ENCODE data around the gene LZTS2. TPM values are rescaled to one million over a fixed set of nuclear protein-coding genes. Genes with fewer than 3 reads are reported as not detected.

The LZTS2 gene
- total and polyA plus RNA-seq, 2 of the 8 experiments (the other 6 are each of a cell fraction or from before 2014, with no cell fraction given), result 75.7 to 99.5 TPM

GRCh38 chr10:101003639-101004206 lies 4.1 kb downstream of the LZTS2 start:
- no peak for FAIRE-seq

More at GRCh38 chr10:101003639-101004206, 4.1 kb downstream of the LZTS2 start:
- 91% methylated on average over 16 of the region's 18 CpGs; no CpG with 5 or more reads in 1 of the 2 experiments for WGBS, 2 experiments (ENCODE audit: extremely low coverage in 1 of 2, insufficient coverage in 1 of 2, insufficient read length in 1 of 2, insufficient replicate concordance in 2 of 2, low coverage in 1 of 2, low lambda C conversion rate in 2 of 2, missing lambda C conversion rate in 1 of 2)
- Histone ChIP-seq H3K56ac (replicated peaks; ENCODE audit: insufficient read length, low read depth, low read length) (no peak overlapping the region), H4K20me1 (replicated peaks in 1 of 2; ENCODE audit: control insufficient read depth in 1 of 2, insufficient read depth in 2 of 2, low read length in 2 of 2) (peaks cover 2 to 19% of the 10 kb centered on the region in 2 experiments), H3K23me2 (ENCODE audit: low read depth, low read length) (peaks cover 6% of the 10 kb centered on the region), H3K79me1 (ENCODE audit: low read depth, low read length) (peaks cover 6% of the 10 kb centered on the region; the same call in 1 of the 2 replicates), H3K9ac (replicated peaks in 1 of 4; ENCODE audit: extremely low read depth in 1 of 4, low read depth in 3 of 4, low read length in 3 of 4) (no peak overlapping the region), H3K4ac (replicated peaks; ENCODE audit: insufficient read length, low read depth, low read length) (no peak overlapping the region), H2BK20ac (ENCODE audit: low read length) (no peak overlapping the region), H3K4me2 (ENCODE audit: insufficient read depth in 1 of 2, low read depth in 2 of 2, low read length in 2 of 2) (no peak overlapping the region), H4K8ac (ENCODE audit: extremely low read depth, insufficient read depth, low read length) (no peak overlapping the region; the same call in 1 of the 2 replicates), H2AK5ac (ENCODE audit: low read depth, low read length) (no peak overlapping the region), H3K79me2 (ENCODE audit: control insufficient read depth in 1 of 2, insufficient read depth in 2 of 2, low read length in 2 of 2) (peaks cover 0 to 31% of the 10 kb centered on the region in 2 experiments; a peak in 2 of 4 replicates), H4K91ac (replicated peaks; ENCODE audit: insufficient read length, low read length) (no peak overlapping the region), H2BK15ac (ENCODE audit: low read length) (no peak overlapping the region), H3K36me3 (ENCODE audit: control insufficient read depth in 2 of 4, insufficient read depth in 4 of 4, low read length in 3 of 4) (peaks cover 11 to 47% (median 31%) of the 10 kb centered on the region in 4 experiments; a peak in 7 of 8 replicates), H2BK12ac (ENCODE audit: low read depth, low read length) (no peak overlapping the region), H2BK5ac (ENCODE audit: low read depth, low read length) (0 out of 2 replicates have a peak overlapping the region, but pooled peaks have one; percentile 9), H4K5ac (ENCODE audit: insufficient read length, low read depth, low read length) (no peak overlapping the region), H3K18ac (ENCODE audit: extremely low read depth, low read length) (no peak overlapping the region), H3K23ac (ENCODE audit: insufficient read length) (no peak overlapping the region), H2BK120ac (replicated peaks; ENCODE audit: low read depth, low read length) (no peak overlapping the region), H3K14ac (ENCODE audit: insufficient read length) (no peak overlapping the region), H3K9me3 (ENCODE audit: insufficient read depth in 2 of 2, low read depth in 1 of 2, low read length in 1 of 2) (no peaks in the 10 kb centered on the region), H3K4me1 (replicated peaks in 1 of 4; ENCODE audit: control insufficient read depth in 3 of 4, insufficient read depth in 4 of 4, low read length in 3 of 4) (peaks cover 1 to 15% (median 11%) of the 10 kb centered on the region in 4 experiments), H3K27me3 (replicated peaks in 1 of 4; ENCODE audit: control insufficient read depth in 3 of 4, extremely low read depth in 1 of 4, insufficient read depth in 3 of 4, low read length in 3 of 4) (no peaks in the 10 kb centered on the region), H3K27ac (ENCODE audit: low read depth, low read length) (no peak overlapping the region), H3K4me3 (ENCODE audit: extremely low read depth in 1 of 4, insufficient read depth in 2 of 4, low read depth in 3 of 4, low read length in 4 of 4) (no peak overlapping the region), H2AFZ (ENCODE audit: low read length) (no peak overlapping the region)
- TF ChIP-seq NANOG (IDR thresholded peaks at IDR 0.05; ENCODE audit: insufficient read depth, low read depth, low read length, poor library complexity, severe bottlenecking), result no peak
- no peak for TF ChIP-seq SIN3A (conservative IDR thresholded peaks at IDR 0.05 in 1 of 2, IDR thresholded peaks at IDR 0.05 in 1 of 2; ENCODE audit: low read depth in 1 of 2, low read length in 2 of 2)
- no peak for TF ChIP-seq KDM4A (IDR thresholded peaks at IDR 0.05; ENCODE audit: low read depth, low read length, severe bottlenecking)
- no peak for TF ChIP-seq SIX5 (IDR thresholded peaks at IDR 0.05; ENCODE audit: low read depth, low read length)
- ChIA-PET CTCF (ENCODE audit: partially characterized antibody) (interaction anchor here (0.9 to 26.8 kb wide), 8 partner anchors 4 to 66 kb away, joined by 3 to 464 read pairs (median 6); partner anchors contain the start of genes LZTS2, MRPL43, PDZD7 and TWNK), POLR2A (ENCODE audit: partially characterized antibody) (interaction anchor here (1.0 to 12.6 kb wide), 6 partner anchors 5 to 17 kb away, joined by 3 to 143 read pairs (median 7); no protein-coding TSS in a partner anchor)
- no peak for DNase-seq (ENCODE audit: low read depth in 1 of 2, low spot score in 2 of 2)
